Adipocyte (in vitro differentiated cells): Measurements from ENCODE around the gene CCDC7.
A peak's percentile ranks its signal among the peaks of the same experiment; 100 is the strongest.
"Not testable (repeated sequence)": the region's sequence is repeated elsewhere in the genome, so short reads cannot be mapped to it uniquely, and the experiment has no call there.

Experiments
- DNase-seq: peaks from one replicate; pipeline ENCODE4 v3.0.0-alpha.2; 2015; ENCODE audit warnings: low read depth
- H3K27me3 ChIP-seq: replicated peaks from 2 replicates; pipeline ENCODE4 v1.7.0; 2013; ENCODE audit warnings: mild to moderate bottlenecking, low read length, moderate library complexity; ENCODE audit not compliant: control insufficient read depth, insufficient read depth
- H3K36me3 ChIP-seq: 2 replicates; pipeline ENCODE4 v1.7.0; 2013; ENCODE audit warnings: low read length, mild to moderate bottlenecking, moderate library complexity; ENCODE audit not compliant: control insufficient read depth, insufficient read depth, severe bottlenecking
- H3K4me1 ChIP-seq: 2 replicates; pipeline ENCODE4 v1.7.0; 2013; ENCODE audit warnings: mild to moderate bottlenecking, low read length, moderate library complexity; ENCODE audit not compliant: control insufficient read depth, insufficient read depth
- H3K4me3 ChIP-seq: 2 replicates; pipeline ENCODE4 v1.7.0; 2013; ENCODE audit warnings: mild to moderate bottlenecking, low read length, moderate library complexity
- H3K9ac ChIP-seq: 2 replicates; pipeline ENCODE4 v1.7.0; 2013; ENCODE audit warnings: mild to moderate bottlenecking, low read length, moderate library complexity
- H3K9me3 ChIP-seq: 2 replicates; pipeline ENCODE4 v1.7.0; 2013; ENCODE audit warnings: mild to moderate bottlenecking, low read length, moderate library complexity; ENCODE audit not compliant: control insufficient read depth

Gene CCDC7

GRCh38 chr10:32888161-32888927, 442.4 kb downstream of the CCDC7 start:
- H3K4me3 ChIP-seq, result no peak overlapping the region
- H3K9ac ChIP-seq, result no peak overlapping the region
- H3K4me1 ChIP-seq, result no peaks in the 10 kb centered on the region
- H3K27me3 ChIP-seq, result no peaks in the 10 kb centered on the region
- no peaks in the 10 kb centered on the region for H3K36me3 ChIP-seq
- H3K9me3 ChIP-seq, result no peaks in the 10 kb centered on the region
- DNase-seq, result no peak

GRCh38 chr10:32889631-32890212, 443.8 kb downstream of the CCDC7 start:
- no peak for DNase-seq
- Histone ChIP-seq H3K4me1 (no peaks in the 10 kb centered on the region), H3K27me3 (no peaks in the 10 kb centered on the region), H3K4me3 (no peak overlapping the region), H3K9me3 (no peaks in the 10 kb centered on the region), H3K36me3 (no peaks in the 10 kb centered on the region), H3K9ac (no peak overlapping the region)

GRCh38 chr10:32890444-32890843, 444.5 kb downstream of the CCDC7 start:
- H3K27me3 ChIP-seq, result no peaks in the 10 kb centered on the region
- H3K4me3 ChIP-seq, result no peak overlapping the region
- H3K9me3 ChIP-seq, result no peaks in the 10 kb centered on the region
- no peaks in the 10 kb centered on the region for H3K4me1 ChIP-seq
- H3K36me3 ChIP-seq, result peaks cover 3% of the 10 kb centered on the region
- DNase-seq, result no peak
- H3K9ac ChIP-seq, result no peak overlapping the region

- no peaks in the 10 kb centered on the region for H3K27me3 ChIP-seq
- H3K36me3 ChIP-seq, result peaks cover 11% of the 10 kb centered on the region
- no peaks in the 10 kb centered on the region for H3K9me3 ChIP-seq
- no peak overlapping the region for H3K4me3 ChIP-seq
- no peak for DNase-seq
- no peaks in the 10 kb centered on the region for H3K4me1 ChIP-seq
- H3K9ac ChIP-seq, result no peak overlapping the region
Observed at GRCh38 chr10:32891261-32891660, 445.3 kb downstream of the CCDC7 start.

- no peak overlapping the region for H3K9ac ChIP-seq
- no peaks in the 10 kb centered on the region for H3K4me1 ChIP-seq
- no peak overlapping the region for H3K4me3 ChIP-seq
- DNase-seq, result no peak
- no peaks in the 10 kb centered on the region for H3K9me3 ChIP-seq
- H3K36me3 ChIP-seq, result peaks cover 33% of the 10 kb centered on the region
- no peaks in the 10 kb centered on the region for H3K27me3 ChIP-seq
Observed at GRCh38 chr10:32893434-32893833, 447.5 kb downstream of the CCDC7 start.

GRCh38 chr10:32893916-32894664, 448.1 kb downstream of the CCDC7 start:
- no peaks in the 10 kb centered on the region for H3K27me3 ChIP-seq
- no peak overlapping the region for H3K4me3 ChIP-seq
- no peaks in the 10 kb centered on the region for H3K9me3 ChIP-seq
- H3K4me1 ChIP-seq, result no peaks in the 10 kb centered on the region
- H3K36me3 ChIP-seq, result peaks cover 39% of the 10 kb centered on the region
- H3K9ac ChIP-seq, result no peak overlapping the region
- no peak for DNase-seq

- H3K9me3 ChIP-seq, H3K4me1 ChIP-seq, DNase-seq, H3K4me3 ChIP-seq, H3K27me3 ChIP-seq, H3K9ac ChIP-seq: not testable (repeated sequence)
- peaks cover 51% of the 10 kb centered on the region for H3K36me3 ChIP-seq
Observed at GRCh38 chr10:32895200-32895968, 449.4 kb downstream of the CCDC7 start.

- H3K9ac ChIP-seq, result no peak overlapping the region
- H3K27me3 ChIP-seq, result no peaks in the 10 kb centered on the region
- no peaks in the 10 kb centered on the region for H3K9me3 ChIP-seq
- H3K36me3 ChIP-seq, result peaks cover 85% of the 10 kb centered on the region
- no peak overlapping the region for H3K4me3 ChIP-seq
- H3K4me1 ChIP-seq, result no peaks in the 10 kb centered on the region
- no peak for DNase-seq
Observed at GRCh38 chr10:32901815-32902214, 455.9 kb downstream of the CCDC7 start.

- H3K4me3 ChIP-seq, result no peak overlapping the region
- no peak for DNase-seq
- peaks cover 6% of the 10 kb centered on the region for H3K4me1 ChIP-seq
- peaks cover 87% of the 10 kb centered on the region for H3K36me3 ChIP-seq
- no peaks in the 10 kb centered on the region for H3K9me3 ChIP-seq
- H3K9ac ChIP-seq, result no peak overlapping the region
- no peaks in the 10 kb centered on the region for H3K27me3 ChIP-seq
Observed at GRCh38 chr10:32905466-32905865, 459.5 kb downstream of the CCDC7 start.

GRCh38 chr10:32906595-32906994, 460.7 kb downstream of the CCDC7 start:
- Histone ChIP-seq H3K9ac (no peak overlapping the region), H3K4me3 (no peak overlapping the region), H3K36me3 (peaks cover 96% of the 10 kb centered on the region), H3K9me3 (no peaks in the 10 kb centered on the region), H3K27me3 (no peaks in the 10 kb centered on the region), H3K4me1 (peaks cover 6% of the 10 kb centered on the region)
- no peak for DNase-seq

- Histone ChIP-seq H3K9me3 (no peaks in the 10 kb centered on the region), H3K36me3 (peaks cover 83% of the 10 kb centered on the region), H3K4me3 (no peak overlapping the region), H3K27me3 (no peaks in the 10 kb centered on the region), H3K4me1 (peaks cover 6% of the 10 kb centered on the region), H3K9ac (no peak overlapping the region)
- DNase-seq, result peak; percentile 12
Observed at GRCh38 chr10:32909456-32909855, 463.5 kb downstream of the CCDC7 start.
